Uterus (tissue), 4 donors: ENCODE results near the gene PDF. TPM values are rescaled to one million over a fixed set of nuclear protein-coding genes. Genes with fewer than 3 reads are reported as not detected.

Experiments used
- DNase-seq, 2 donors: peaks; one replicate each; pipeline ENCODE4 v3.0.0-alpha.2; 2019 to 2020
- H3K27ac ChIP-seq, 2 donors: fragments of 200-600 bp; sonication (generic); 1 replicate in 1 of 2; 2 replicates in 1 of 2; pipeline ENCODE4 v1.5.1; 2016 to 2018
- H3K27me3 ChIP-seq, 2 donors: fragments of 200-600 bp; sonication (generic); one replicate each; pipeline ENCODE4 v1.5.1; 2018 to 2019; ENCODE audit warnings: control low read depth in 1 of 2
- H3K36me3 ChIP-seq, 2 donors: fragments of 200-600 bp; sonication (generic); one replicate each; pipeline ENCODE4 v1.5.1; 2019; ENCODE audit warnings: control low read depth in 1 of 2
- H3K4me1 ChIP-seq, 2 donors: fragments of 200-600 bp; sonication (generic); one replicate each; pipeline ENCODE4 v1.5.1; 2018 to 2019; ENCODE audit warnings: control low read depth in 1 of 2
- H3K4me3 ChIP-seq, 2 donors: fragments of 200-600 bp; sonication (generic); 1 replicate in 1 of 2; 2 replicates in 1 of 2; pipeline ENCODE4 v1.5.1; 2018 to 2019; ENCODE audit warnings: mild to moderate bottlenecking in 1 of 2
- H3K9me3 ChIP-seq, 2 donors: fragments of 200-600 bp; sonication (generic); one replicate each; pipeline ENCODE4 v1.5.1; 2019; ENCODE audit warnings: control low read depth in 1 of 2
- POLR2A ChIP-seq, 2 donors: fragments of 450-650 bp; IDR thresholded peaks; one replicate each; pipeline ENCODE4 v1.6.1; 2016; ENCODE audit warnings: antibody characterized with exemption in 2 of 2, mild to moderate bottlenecking in 1 of 2, moderate library complexity in 1 of 2
- intact Hi-C: fragments of 100-400 bp; cut with DNase I; formaldehyde crosslinking; loops from one replicate; pipeline ENCODE4 v1.15.1; 2023; ENCODE audit warnings: low total_unique reads
- total RNA-seq, 4 donors: library from RNA; depleted of rRNA in 3 of 4; stranded (reverse); fragments of >200 nt in 3 of 4; gene quantifications; one replicate each; pipeline versions ENCODE4 v1.1.0 to v1.2.4, GENCODE V29; 2014 to 2023
- TF ChIP-seq, protein P1 (sequence below), 4 experiments: fragments of 200-600 bp in 2 of 4; fragments of 450-650 bp in 2 of 4; sonication (generic) in 2 of 4; IDR thresholded peaks; one replicate each; pipeline ENCODE4 v1.5.1; 2016 to 2019; ENCODE audit warnings: antibody characterized with exemption in 4 of 4, mild to moderate bottlenecking in 2 of 4, moderate library complexity in 1 of 4
- donor health status: DM: yes; HTN: yes; CAD: no.

PDF gene
- total RNA-seq, 4 donors from 2014 or later: 3.2 to 69.9 (median 13.2) TPM

- Histone ChIP-seq H3K4me3 (no peak overlapping the region), H3K4me1 (peaks cover 0 to 11% of the 10 kb centered on the region in 2 donors), H3K9me3 (no peaks in the 10 kb centered on the region), H3K36me3 (no peaks in the 10 kb centered on the region), H3K27me3 (no peaks in the 10 kb centered on the region), H3K27ac (no peak overlapping the region)
- intact Hi-C loops: loop anchor here (5.0 kb wide), 1 partner anchor 133 kb away; no protein-coding TSS in a partner anchor
- TF ChIP-seq, protein P1, sequence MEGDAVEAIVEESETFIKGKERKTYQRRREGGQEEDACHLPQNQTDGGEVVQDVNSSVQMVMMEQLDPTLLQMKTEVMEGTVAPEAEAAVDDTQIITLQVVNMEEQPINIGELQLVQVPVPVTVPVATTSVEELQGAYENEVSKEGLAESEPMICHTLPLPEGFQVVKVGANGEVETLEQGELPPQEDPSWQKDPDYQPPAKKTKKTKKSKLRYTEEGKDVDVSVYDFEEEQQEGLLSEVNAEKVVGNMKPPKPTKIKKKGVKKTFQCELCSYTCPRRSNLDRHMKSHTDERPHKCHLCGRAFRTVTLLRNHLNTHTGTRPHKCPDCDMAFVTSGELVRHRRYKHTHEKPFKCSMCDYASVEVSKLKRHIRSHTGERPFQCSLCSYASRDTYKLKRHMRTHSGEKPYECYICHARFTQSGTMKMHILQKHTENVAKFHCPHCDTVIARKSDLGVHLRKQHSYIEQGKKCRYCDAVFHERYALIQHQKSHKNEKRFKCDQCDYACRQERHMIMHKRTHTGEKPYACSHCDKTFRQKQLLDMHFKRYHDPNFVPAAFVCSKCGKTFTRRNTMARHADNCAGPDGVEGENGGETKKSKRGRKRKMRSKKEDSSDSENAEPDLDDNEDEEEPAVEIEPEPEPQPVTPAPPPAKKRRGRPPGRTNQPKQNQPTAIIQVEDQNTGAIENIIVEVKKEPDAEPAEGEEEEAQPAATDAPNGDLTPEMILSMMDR (IDR thresholded peaks at IDR 0.05): no peak
- no peak for TF ChIP-seq POLR2A (IDR thresholded peaks at IDR 0.05)
- no peak for DNase-seq
These were observed 45.1 kb downstream of the PDF start for GRCh38 chr16:69285240-69285639.

DNA sequence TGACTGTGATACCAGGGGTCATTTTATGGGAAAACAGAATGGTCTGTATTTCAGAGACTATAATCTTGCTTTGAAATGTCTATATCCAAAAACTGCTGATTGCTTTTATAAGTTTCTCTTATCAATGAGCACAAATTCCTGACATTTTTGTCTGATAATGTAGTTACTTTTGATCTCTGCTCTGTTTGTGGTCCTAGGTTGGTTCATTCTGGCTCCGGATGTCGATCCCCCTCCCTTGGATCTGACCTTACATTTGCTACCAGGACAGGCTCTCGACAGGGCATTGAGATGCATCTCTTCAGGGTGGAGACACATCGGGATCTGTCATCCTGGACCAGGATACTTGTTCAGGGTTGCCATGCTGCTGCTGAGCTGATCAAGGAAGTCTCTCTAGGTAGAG is 46.5 kb downstream of the PDF start:
- Histone ChIP-seq H3K9me3 (no peaks in the 10 kb centered on the region), H3K4me3 (no peak overlapping the region), H3K27me3 (no peaks in the 10 kb centered on the region), H3K36me3 (no peaks in the 10 kb centered on the region), H3K27ac (no peak overlapping the region), H3K4me1 (peaks cover 0 to 11% of the 10 kb centered on the region in 2 donors)
- no peak for DNase-seq
- TF ChIP-seq, protein P1 (IDR thresholded peaks at IDR 0.05): no peak
- no peak for TF ChIP-seq POLR2A (IDR thresholded peaks at IDR 0.05)
- intact Hi-C loops: no loop called here

DNA sequence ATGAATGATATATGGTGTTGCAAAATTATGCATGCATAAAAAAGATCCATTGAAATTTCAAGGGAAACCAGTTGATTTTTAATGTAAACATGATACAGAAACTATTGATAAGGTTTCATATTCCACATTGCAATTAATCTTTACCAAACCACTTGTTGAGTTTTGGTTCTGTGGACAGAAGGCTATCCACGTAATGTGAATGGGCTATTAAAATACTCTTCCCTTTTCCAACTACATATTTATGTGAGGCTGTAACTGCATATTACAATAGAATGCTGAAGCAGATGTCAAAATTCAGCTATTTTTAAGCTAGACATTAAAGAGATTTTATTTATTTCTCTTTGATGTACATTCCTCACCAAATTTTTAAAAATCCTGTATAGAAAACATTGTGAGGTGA is 53.0 kb downstream of the PDF start:
- no peaks in the 10 kb centered on the region for H3K27me3 ChIP-seq
- TF ChIP-seq POLR2A (IDR thresholded peaks at IDR 0.05): no peak
- no peaks in the 10 kb centered on the region for H3K36me3 ChIP-seq
- DNase-seq: no peak
- intact Hi-C loops: loop anchor here (5.0 kb wide), 1 partner anchor 130 kb away; no protein-coding TSS in a partner anchor
- no peaks in the 10 kb centered on the region for H3K9me3 ChIP-seq
- H3K27ac ChIP-seq: peak overlapping the region; percentile 69 to 72
- H3K4me1 ChIP-seq: peaks cover 4 to 6% of the 10 kb centered on the region in 2 donors
- H3K4me3 ChIP-seq: no peak overlapping the region

Other genes with a start within 250 kb of the PDF start
- 1 to 10 TPM in 3 of 4 donors, under 1 TPM in 1; under 0.01 to 2.6 (median 1.8) TPM for gene HAS3, start 224.9 kb downstream of the PDF start, total RNA-seq
- gene CHTF8, start 198.0 kb downstream of the PDF start, total RNA-seq: 100 to 1,000 TPM in 1 of 4 donors, 10 to 100 TPM in 3; 29.7 to 120 (median 65.3) TPM
- 10 to 100 TPM; 12.1 to 45.1 (median 31.4) TPM for gene UTP4, start 197.9 kb downstream of the PDF start, total RNA-seq
- gene SNTB2, start 143.4 kb downstream of the PDF start, total RNA-seq: 10 to 100 TPM; 28.2 to 88.0 (median 59.5) TPM
- gene VPS4A, start 19.2 kb downstream of the PDF start, total RNA-seq: 10 to 100 TPM; 14.6 to 39.5 (median 25.0) TPM
- 10 to 100 TPM; 39.4 to 58.8 (median 43.0) TPM for gene COG8, start 9.0 kb upstream of the PDF start, total RNA-seq
- 10 to 100 TPM in 3 of 4 donors, 1 to 10 TPM in 1; 6.2 to 21.7 (median 16.9) TPM for gene NIP7, start 9.2 kb upstream of the PDF start, total RNA-seq
- under 1 TPM in 1 of 4 donors, not detected in 3; 0.98 TPM for gene TMED6, start 21.2 kb upstream of the PDF start, total RNA-seq
- 10 to 100 TPM; 13.5 to 62.2 (median 27.1) TPM for gene TERF2, start 55.4 kb upstream of the PDF start, total RNA-seq
- gene CYB5B, start 94.0 kb upstream of the PDF start, total RNA-seq: 10 to 100 TPM; 24.1 to 70.3 (median 57.6) TPM
- gene NFAT5, start 235.4 kb upstream of the PDF start, total RNA-seq: 100 to 1,000 TPM in 1 of 4 donors, 10 to 100 TPM in 3; 37.4 to 109 (median 61.7) TPM